Testis (tissue), 2 donors: Measurements from ENCODE around the gene CRY1.

ENCODE experiments used
- POLR2A ChIP-seq: fragments of 450-650 bp; IDR thresholded peaks from one replicate; pipeline ENCODE4 v1.6.1; 2017; ENCODE audit warnings: antibody characterized with exemption, mild to moderate bottlenecking, moderate library complexity
- TF ChIP-seq, protein P1 (sequence below), 3 experiments: fragments of 450-650 bp in 2 of 3; fragments of 200-600 bp in 1 of 3; sonication (generic) in 1 of 3; IDR thresholded peaks; one replicate each; pipeline ENCODE4 v1.5.1; 2016 to 2019; ENCODE audit warnings: antibody characterized with exemption in 3 of 3, mild to moderate bottlenecking in 2 of 3, moderate library complexity in 1 of 3

DNA sequence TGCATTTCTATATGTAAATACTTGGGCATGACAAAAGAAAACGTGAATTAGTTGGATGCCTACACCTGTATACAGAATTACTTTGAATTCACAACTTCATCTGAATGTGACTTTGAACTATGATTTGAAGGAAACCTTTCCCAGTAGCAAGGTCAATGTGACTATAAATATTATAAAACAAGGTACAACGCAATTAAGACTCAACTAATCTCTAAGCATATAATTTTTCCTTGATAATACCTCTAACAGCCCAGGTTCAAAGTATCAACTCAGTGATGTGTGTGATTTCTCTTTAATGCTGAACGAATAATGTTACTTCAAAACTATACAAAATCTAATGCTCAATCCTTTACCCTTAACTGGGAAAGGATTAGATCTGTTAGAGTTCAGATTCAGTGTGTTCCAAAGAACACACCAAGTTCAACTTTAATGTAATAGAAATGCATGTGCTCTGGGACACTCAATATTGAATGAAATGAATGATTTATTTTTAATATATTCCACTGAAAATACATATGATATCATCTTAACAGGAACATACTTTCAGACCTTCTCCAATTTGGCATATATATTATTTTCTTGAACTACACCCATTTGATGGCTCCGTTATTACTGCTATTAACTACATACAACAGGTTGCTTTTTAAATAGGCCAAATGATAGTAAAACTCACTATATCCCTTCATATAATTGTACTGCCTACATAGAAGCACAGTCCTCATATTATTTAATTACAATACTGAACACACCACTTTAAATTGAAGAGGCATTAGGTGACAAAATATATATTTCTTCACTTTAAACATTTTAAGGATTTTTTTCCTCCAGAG is 66.3 kb downstream of the CRY1 start:
- TF ChIP-seq, protein P1, sequence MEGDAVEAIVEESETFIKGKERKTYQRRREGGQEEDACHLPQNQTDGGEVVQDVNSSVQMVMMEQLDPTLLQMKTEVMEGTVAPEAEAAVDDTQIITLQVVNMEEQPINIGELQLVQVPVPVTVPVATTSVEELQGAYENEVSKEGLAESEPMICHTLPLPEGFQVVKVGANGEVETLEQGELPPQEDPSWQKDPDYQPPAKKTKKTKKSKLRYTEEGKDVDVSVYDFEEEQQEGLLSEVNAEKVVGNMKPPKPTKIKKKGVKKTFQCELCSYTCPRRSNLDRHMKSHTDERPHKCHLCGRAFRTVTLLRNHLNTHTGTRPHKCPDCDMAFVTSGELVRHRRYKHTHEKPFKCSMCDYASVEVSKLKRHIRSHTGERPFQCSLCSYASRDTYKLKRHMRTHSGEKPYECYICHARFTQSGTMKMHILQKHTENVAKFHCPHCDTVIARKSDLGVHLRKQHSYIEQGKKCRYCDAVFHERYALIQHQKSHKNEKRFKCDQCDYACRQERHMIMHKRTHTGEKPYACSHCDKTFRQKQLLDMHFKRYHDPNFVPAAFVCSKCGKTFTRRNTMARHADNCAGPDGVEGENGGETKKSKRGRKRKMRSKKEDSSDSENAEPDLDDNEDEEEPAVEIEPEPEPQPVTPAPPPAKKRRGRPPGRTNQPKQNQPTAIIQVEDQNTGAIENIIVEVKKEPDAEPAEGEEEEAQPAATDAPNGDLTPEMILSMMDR (IDR thresholded peaks at IDR 0.05), result no peak
- no peak for TF ChIP-seq POLR2A
